ENCODE data around the gene NAA50. TPM values are rescaled to one million over a fixed set of nuclear protein-coding genes. Genes with fewer than 3 reads are reported as not detected.

Gene NAA50
- total and polyA plus RNA-seq, 2 of the 13 experiments (the other 11 are each of a cell fraction or from before 2014, with no cell fraction given): 30.2 to 233 TPM

DNA sequence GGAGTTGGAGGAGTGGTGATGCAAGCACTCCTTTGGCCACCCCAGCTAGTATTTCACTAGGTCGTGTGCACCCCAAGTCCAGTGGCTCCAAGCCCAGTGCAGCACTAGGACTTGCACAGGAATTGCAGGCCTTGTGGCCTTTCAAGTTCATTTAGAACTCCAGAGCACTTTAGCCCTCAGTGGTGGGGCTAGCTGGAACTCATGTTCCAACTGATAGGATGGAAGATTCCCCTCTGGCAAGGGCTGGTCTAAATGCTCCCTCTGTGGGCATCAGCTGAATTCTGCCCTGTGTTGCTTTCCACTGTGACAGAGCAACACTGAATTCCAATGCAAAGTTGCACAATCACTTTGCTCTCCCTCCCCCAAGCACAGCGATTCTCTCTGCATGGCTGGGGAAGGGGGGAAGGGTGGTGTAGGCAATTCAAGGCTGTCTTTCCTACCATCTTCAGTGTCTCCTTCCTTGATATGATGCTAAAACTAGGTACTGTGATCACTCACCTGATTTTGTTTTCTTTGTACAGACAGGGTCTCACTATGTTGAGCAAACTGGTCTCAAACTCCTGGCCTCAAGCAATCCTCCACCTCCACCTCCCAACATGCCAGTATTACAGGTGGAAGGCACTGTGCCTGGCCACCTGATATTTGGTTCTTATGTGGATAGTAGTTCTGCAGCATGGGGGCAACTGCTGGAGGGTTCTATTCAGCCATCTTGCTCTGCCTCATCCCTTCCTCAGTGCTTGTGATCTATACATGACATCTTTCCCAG is 59.9 kb downstream of the NAA50 start (continued):
- TF ChIP-seq POGK (CRISPR knock-in tag; conservative IDR thresholded peaks at IDR 0.05) (peak; percentile 55; the same call in 1 of the 2 replicates), KMT2A (CRISPR knock-in tag; IDR thresholded peaks at IDR 0.05) (peak; percentile 67; the same call in 1 of the 2 replicates), ATM (IDR thresholded peaks at IDR 0.05; ENCODE audit: borderline replicate concordance) (no peak), ZSCAN21 (CRISPR knock-in tag; IDR thresholded peaks at IDR 0.05; ENCODE audit: borderline replicate concordance) (no peak), TFAP4 (IDR thresholded peaks at IDR 0.05; ENCODE audit: borderline replicate concordance, low read depth) (peak; percentile 62; the same call in 1 of the 2 replicates), ZNF451 (CRISPR knock-in tag; IDR thresholded peaks at IDR 0.05) (no peak), RNF2 (conservative IDR thresholded peaks at IDR 0.05; ENCODE audit: low read depth) (no peak), PRMT3 (CRISPR knock-in tag; IDR thresholded peaks at IDR 0.05; ENCODE audit: borderline replicate concordance, low read depth) (no peak), ZNF143 (CRISPR knock-in tag; IDR thresholded peaks at IDR 0.05) (no peak), ARNT (IDR thresholded peaks at IDR 0.05) (no peak), ADNP (CRISPR knock-in tag; IDR thresholded peaks at IDR 0.05) (no peak)
- TF ChIP-seq, protein P1, sequence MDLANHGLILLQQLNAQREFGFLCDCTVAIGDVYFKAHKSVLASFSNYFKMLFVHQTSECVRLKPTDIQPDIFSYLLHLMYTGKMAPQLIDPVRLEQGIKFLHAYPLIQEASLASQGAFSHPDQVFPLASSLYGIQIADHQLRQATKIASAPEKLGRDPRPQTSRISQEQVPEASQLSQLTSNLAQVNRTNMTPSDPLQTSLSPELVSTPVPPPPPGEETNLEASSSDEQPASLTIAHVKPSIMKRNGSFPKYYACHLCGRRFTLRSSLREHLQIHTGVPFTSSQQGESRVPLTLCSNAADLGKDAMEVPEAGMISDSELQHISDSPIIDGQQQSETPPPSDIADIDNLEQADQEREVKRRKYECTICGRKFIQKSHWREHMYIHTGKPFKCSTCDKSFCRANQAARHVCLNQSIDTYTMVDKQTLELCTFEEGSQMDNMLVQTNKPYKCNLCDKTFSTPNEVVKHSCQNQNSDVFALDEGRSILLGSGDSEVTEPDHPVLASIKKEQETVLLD (CRISPR knock-in tag; IDR thresholded peaks at IDR 0.05; ENCODE audit: low read depth): no peak
- TF ChIP-seq, protein P2, sequence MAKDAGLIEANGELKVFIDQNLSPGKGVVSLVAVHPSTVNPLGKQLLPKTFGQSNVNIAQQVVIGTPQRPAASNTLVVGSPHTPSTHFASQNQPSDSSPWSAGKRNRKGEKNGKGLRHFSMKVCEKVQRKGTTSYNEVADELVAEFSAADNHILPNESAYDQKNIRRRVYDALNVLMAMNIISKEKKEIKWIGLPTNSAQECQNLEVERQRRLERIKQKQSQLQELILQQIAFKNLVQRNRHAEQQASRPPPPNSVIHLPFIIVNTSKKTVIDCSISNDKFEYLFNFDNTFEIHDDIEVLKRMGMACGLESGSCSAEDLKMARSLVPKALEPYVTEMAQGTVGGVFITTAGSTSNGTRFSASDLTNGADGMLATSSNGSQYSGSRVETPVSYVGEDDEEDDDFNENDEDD (CRISPR knock-in tag; IDR thresholded peaks at IDR 0.05; ENCODE audit: borderline replicate concordance): no peak; the same call in 1 of the 2 replicates
- TF ChIP-seq, protein P3, sequence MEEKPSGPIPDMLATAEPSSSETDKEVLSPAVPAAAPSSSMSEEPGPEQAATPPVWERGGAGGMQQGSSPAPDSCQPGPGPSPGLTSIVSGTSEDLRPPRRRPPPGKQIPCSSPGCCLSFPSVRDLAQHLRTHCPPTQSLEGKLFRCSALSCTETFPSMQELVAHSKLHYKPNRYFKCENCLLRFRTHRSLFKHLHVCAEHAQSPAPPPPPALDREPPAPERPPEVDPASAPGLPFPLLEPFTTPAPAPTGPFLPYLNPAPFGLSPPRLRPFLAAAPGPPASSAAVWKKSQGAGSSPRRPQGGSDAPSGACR (CRISPR knock-in tag; IDR thresholded peaks at IDR 0.05): no peak

Measured in HepG2 (cell line).